Upper lobe of right lung (tissue), 1 donor: ENCODE measurements around the gene EDEM2. TPM values are rescaled to one million over a fixed set of nuclear protein-coding genes. Genes with fewer than 3 reads are reported as not detected.

Experiments used
- ATAC-seq: fragments of 200-7000 bp; cut with Tn5 transposase; one replicate; pipeline ENCODE4 v1.9.1; 2020; ENCODE audit warnings: mild to moderate bottlenecking, moderate library complexity
- DNase-seq: peaks from one replicate; pipeline ENCODE4 v3.0.0-alpha.2; 2020
- H3K27ac ChIP-seq: fragments of 200-600 bp; one replicate; pipeline ENCODE4 v1.8.0; 2022
- H3K27me3 ChIP-seq: fragments of 200-600 bp; one replicate; pipeline ENCODE4 v1.8.0; 2022; ENCODE audit warnings: mild to moderate bottlenecking
- H3K36me3 ChIP-seq: fragments of 200-600 bp; one replicate; pipeline ENCODE4 v1.8.0; 2022
- H3K4me1 ChIP-seq: fragments of 200-600 bp; one replicate; pipeline ENCODE4 v1.8.0; 2022
- H3K4me3 ChIP-seq: fragments of 200-600 bp; one replicate; pipeline ENCODE4 v1.8.0; 2022; ENCODE audit warnings: mild to moderate bottlenecking
- H3K9me3 ChIP-seq: fragments of 200-600 bp; one replicate; pipeline ENCODE4 v1.8.0; 2022
- CTCF ChIP-seq: fragments of 200-600 bp; IDR thresholded peaks from one replicate; pipeline ENCODE4 v1.8.0; 2022; ENCODE audit warnings: antibody characterized with exemption
- intact Hi-C: fragments of 100-400 bp; cut with DNase I; formaldehyde crosslinking; loops from one replicate; pipeline ENCODE4 v1.11.0; 2022
- total RNA-seq: library from RNA; stranded (reverse); fragmentation: NEBNext Ultra II Directional; extraction: Animal tissue kit (Norgen Biotek cat#: 25700); gene quantifications from one replicate; pipeline ENCODE4 v1.2.1, GENCODE V29; 2021
- donor health status: DM: no; HTN: yes; CAD: no; lungs with severe emphysema.

Gene EDEM2
- total RNA-seq, 1 donor from 2014 or later = 39.2 TPM

GRCh38 chr20:35179292-35180212 is 32.4 kb upstream of the EDEM2 start:
- no peak for DNase-seq
- Histone ChIP-seq H3K9me3 (no peaks in the 10 kb centered on the region), H3K27ac (no peak overlapping the region), H3K4me3 (no peak overlapping the region), H3K27me3 (no peaks in the 10 kb centered on the region), H3K4me1 (no peaks in the 10 kb centered on the region), H3K36me3 (peaks cover 5% of the 10 kb centered on the region)
- ATAC-seq = no peak
- TF ChIP-seq CTCF = no peak
- intact Hi-C loops = no loop called here

GRCh38 chr20:35176132-35176531 is 29.0 kb upstream of the EDEM2 start:
- ATAC-seq = no peak
- intact Hi-C loops = no loop called here
- Histone ChIP-seq H3K27me3 (no peaks in the 10 kb centered on the region), H3K27ac (no peak overlapping the region), H3K4me1 (peaks cover 15% of the 10 kb centered on the region), H3K4me3 (no peak overlapping the region), H3K9me3 (no peaks in the 10 kb centered on the region), H3K36me3 (peaks cover 5% of the 10 kb centered on the region)
- DNase-seq = no peak
- no peak for TF ChIP-seq CTCF

- H3K27ac ChIP-seq = no peak overlapping the region
- peaks cover 16% of the 10 kb centered on the region for H3K4me1 ChIP-seq
- no peak overlapping the region for H3K4me3 ChIP-seq
- intact Hi-C loops = no loop called here
- DNase-seq (no peak), ATAC-seq (peak; percentile 29)
- no peak for TF ChIP-seq CTCF
- H3K27me3 ChIP-seq = no peaks in the 10 kb centered on the region
- peaks cover 5% of the 10 kb centered on the region for H3K36me3 ChIP-seq
- H3K9me3 ChIP-seq = no peaks in the 10 kb centered on the region
Measured at GRCh38 chr20:35174458-35175216, 27.5 kb upstream of the EDEM2 start.

GRCh38 chr20:35173576-35174192 is 26.5 kb upstream of the EDEM2 start:
- intact Hi-C loops = no loop called here
- Histone ChIP-seq H3K9me3 (no peaks in the 10 kb centered on the region), H3K4me3 (no peak overlapping the region), H3K27ac (no peak overlapping the region), H3K36me3 (peaks cover 5% of the 10 kb centered on the region), H3K4me1 (peaks cover 16% of the 10 kb centered on the region), H3K27me3 (no peaks in the 10 kb centered on the region)
- ATAC-seq = no peak
- no peak for DNase-seq
- TF ChIP-seq CTCF = no peak

GRCh38 chr20:35172434-35172806 is 25.3 kb upstream of the EDEM2 start:
- ATAC-seq = no peak
- intact Hi-C loops = no loop called here
- H3K36me3 ChIP-seq = peaks cover 5% of the 10 kb centered on the region
- peak overlapping the region; percentile 47 for H3K4me3 ChIP-seq
- H3K27ac ChIP-seq = peak overlapping the region; percentile 56
- DNase-seq = no peak
- H3K4me1 ChIP-seq = peaks cover 16% of the 10 kb centered on the region
- no peak for TF ChIP-seq CTCF
- H3K9me3 ChIP-seq = no peaks in the 10 kb centered on the region
- H3K27me3 ChIP-seq = no peaks in the 10 kb centered on the region
